ENCODE results near the gene TMEM145. TPM values are rescaled to one million over a fixed set of nuclear protein-coding genes. Genes with fewer than 3 reads are reported as not detected.

The TMEM145 gene
- total RNA-seq, 1 donor from 2014 or later, result 0.36 TPM

DNA sequence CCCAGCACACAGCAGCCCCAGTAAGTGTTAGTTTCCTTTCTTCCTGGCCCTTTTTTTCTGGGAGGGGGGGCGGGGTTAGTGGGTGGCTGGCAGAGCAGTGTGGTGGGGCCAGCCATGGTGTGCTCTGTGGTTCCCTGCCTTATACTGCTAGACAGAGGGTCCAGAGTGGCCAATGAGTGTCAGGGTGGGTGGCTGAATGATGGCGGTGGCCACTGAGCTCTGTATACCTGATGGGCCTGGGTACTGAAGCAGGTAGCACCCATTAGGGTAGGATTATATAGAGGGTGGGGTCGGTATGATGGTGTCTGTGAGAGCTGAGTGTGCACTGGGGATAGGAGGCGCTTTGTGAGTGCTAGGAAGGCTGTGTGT lies 30.3 kb upstream of the TMEM145 start:
- Histone ChIP-seq H3K36me3 (peaks cover 11% of the 10 kb centered on the region), H3K27ac (replicated peaks) (peak overlapping the region; percentile 98), H3K27me3 (ENCODE audit: low read depth) (no peaks in the 10 kb centered on the region), H3K4me1 (peaks cover 84% of the 10 kb centered on the region), H3K4me3 (peak overlapping the region; percentile 74), H3K9me3 (replicated peaks) (no peaks in the 10 kb centered on the region)
- intact Hi-C loops (cut with micrococcal nuclease), result loop anchor here (5.0 kb wide), 1 partner anchor 41 kb away; the partner anchor contains the start of gene GSK3A
- DNase-seq, result no peak
- TF ChIP-seq, protein P1, sequence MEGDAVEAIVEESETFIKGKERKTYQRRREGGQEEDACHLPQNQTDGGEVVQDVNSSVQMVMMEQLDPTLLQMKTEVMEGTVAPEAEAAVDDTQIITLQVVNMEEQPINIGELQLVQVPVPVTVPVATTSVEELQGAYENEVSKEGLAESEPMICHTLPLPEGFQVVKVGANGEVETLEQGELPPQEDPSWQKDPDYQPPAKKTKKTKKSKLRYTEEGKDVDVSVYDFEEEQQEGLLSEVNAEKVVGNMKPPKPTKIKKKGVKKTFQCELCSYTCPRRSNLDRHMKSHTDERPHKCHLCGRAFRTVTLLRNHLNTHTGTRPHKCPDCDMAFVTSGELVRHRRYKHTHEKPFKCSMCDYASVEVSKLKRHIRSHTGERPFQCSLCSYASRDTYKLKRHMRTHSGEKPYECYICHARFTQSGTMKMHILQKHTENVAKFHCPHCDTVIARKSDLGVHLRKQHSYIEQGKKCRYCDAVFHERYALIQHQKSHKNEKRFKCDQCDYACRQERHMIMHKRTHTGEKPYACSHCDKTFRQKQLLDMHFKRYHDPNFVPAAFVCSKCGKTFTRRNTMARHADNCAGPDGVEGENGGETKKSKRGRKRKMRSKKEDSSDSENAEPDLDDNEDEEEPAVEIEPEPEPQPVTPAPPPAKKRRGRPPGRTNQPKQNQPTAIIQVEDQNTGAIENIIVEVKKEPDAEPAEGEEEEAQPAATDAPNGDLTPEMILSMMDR (IDR thresholded peaks at IDR 0.05; ENCODE audit: borderline replicate concordance), result no peak

DNA sequence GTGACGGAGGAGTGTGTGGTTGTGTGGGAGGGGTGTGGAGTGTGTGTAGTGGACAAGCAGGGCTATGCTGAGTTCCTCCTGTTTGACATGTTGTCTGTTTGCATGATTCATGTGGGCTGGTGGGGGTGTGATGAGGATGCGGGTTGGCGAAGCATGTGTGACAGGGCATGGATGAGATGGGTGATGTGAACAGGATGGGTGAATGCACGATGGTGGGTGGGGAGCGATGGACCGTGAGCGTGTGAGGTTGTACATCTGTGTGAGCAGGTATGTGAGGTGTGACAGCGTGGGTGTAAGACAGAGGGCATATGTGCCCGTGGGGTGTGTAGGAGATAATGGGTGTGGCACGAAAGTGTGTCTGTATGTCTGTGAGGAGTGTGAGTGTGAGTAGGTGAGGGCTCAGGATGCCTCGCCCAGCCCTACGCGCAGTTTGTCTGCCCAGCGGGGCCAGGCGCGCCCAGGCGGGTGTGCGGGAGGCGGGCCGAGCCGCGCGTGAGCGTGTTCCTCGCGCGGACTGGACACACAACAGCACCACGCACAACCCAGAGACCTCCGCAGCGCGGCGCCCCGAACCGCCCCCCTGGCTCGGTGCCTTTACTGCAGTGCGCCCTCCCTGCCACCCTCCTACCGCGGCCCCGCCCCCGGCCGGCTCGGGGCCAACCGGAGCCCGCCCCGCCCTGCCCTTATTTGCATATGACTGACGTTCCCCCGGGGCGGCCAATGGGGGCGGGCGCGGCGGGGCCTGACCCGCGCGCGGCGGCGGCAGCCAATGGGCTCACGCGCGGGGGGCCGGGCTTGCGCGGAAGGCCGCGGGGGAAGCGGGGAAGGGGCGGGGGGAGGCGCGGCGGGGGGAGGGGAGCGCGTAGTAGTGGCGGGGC lies 29.7 kb upstream of the TMEM145 start:
- TF ChIP-seq, protein P1 (IDR thresholded peaks at IDR 0.05; ENCODE audit: borderline replicate concordance), result no peak
- DNase-seq, result peak; percentile 98
- H3K4me1 ChIP-seq, result peaks cover 78% of the 10 kb centered on the region
- intact Hi-C loops (cut with micrococcal nuclease), result loop anchor here (5.0 kb wide), 1 partner anchor 41 kb away; the partner anchor contains the start of gene GSK3A
- peaks cover 17% of the 10 kb centered on the region for H3K36me3 ChIP-seq
- peak overlapping the region; percentile 98 for H3K27ac ChIP-seq (replicated peaks)
- H3K27me3 ChIP-seq (ENCODE audit: low read depth), result no peaks in the 10 kb centered on the region
- H3K9me3 ChIP-seq (replicated peaks), result no peaks in the 10 kb centered on the region
- H3K4me3 ChIP-seq, result peak overlapping the region; percentile 74

DNA sequence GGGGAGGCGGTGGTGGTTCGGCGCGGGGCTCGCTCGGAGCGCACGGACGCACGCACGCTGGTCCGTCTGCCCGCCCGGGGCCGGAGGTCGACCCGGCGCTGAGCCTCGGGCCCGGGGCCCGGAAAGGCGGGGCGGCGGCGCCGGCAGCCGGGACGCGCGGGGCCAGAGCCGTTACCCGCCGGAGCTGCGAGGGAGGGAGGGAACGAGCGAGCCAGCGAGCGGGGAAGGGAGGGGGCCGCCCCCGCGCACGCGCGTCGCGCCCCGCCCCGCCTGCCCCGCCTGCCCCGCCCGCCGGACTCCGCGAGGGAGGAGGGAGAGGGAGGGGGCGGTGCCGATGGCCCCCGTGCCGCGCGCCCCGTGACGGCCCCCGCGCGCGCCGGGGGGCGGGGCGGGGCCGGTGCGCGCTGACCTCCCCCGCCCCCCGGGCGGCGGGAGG lies 29.0 kb upstream of the TMEM145 start:
- H3K27me3 ChIP-seq (ENCODE audit: low read depth), result no peaks in the 10 kb centered on the region
- peak overlapping the region; percentile 74 for H3K4me3 ChIP-seq
- intact Hi-C loops (cut with micrococcal nuclease), result loop anchor here (5.0 kb wide), 1 partner anchor 42 kb away; the partner anchor contains the start of gene GSK3A
- H3K36me3 ChIP-seq, result peaks cover 24% of the 10 kb centered on the region
- peak overlapping the region; percentile 98 for H3K27ac ChIP-seq (replicated peaks)
- no peaks in the 10 kb centered on the region for H3K9me3 ChIP-seq (replicated peaks)
- TF ChIP-seq, protein P1 (IDR thresholded peaks at IDR 0.05; ENCODE audit: borderline replicate concordance), result no peak
- peaks cover 71% of the 10 kb centered on the region for H3K4me1 ChIP-seq
- DNase-seq, result peak; percentile 84

DNA sequence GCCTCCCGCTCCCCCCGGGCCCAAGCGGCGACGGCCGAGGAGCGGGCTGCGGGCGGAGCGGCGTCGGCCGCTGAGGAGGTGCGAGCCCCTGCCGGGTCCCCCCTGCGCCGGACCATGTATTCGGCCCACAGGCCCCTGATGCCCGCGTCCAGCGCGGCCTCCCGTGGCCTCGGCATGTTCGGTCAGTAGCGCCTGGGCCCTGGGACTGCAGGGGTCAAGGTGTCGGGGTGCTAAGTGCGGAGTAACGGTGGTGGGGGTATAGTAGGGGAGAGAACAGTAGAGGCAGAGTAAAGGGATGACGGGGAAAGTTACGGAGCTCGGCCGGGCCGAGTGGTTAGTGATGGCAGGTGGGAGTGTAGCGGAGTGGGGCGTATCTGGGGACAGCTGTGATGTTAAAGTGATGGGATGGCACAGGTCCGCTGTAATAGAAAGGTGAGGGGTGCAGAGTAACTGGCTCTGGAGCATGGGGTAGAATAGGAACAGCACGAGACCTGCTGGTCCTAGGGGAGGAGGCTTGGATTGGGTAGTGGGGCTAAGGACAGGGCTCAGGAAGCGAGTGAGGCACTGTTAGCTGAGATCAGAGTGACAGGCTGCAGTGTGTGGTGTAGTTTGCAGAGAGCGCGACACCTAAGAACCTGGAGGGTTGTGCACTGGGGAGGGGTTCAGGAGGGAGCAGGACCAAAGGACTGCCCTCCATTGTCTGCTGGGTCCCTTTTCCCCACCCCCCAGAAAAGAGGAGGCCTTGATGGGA lies 28.3 kb upstream of the TMEM145 start:
- peaks cover 64% of the 10 kb centered on the region for H3K4me1 ChIP-seq
- H3K27ac ChIP-seq (replicated peaks), result peak overlapping the region; percentile 98
- H3K4me3 ChIP-seq, result peak overlapping the region; percentile 74
- H3K9me3 ChIP-seq (replicated peaks), result no peaks in the 10 kb centered on the region
- H3K27me3 ChIP-seq (ENCODE audit: low read depth), result no peaks in the 10 kb centered on the region
- peaks cover 31% of the 10 kb centered on the region for H3K36me3 ChIP-seq
- TF ChIP-seq, protein P1 (IDR thresholded peaks at IDR 0.05; ENCODE audit: borderline replicate concordance), result no peak
- no peak for DNase-seq
- intact Hi-C loops (cut with micrococcal nuclease), result loop anchor here (5.0 kb wide), 2 partner anchors 32 to 42 kb away; partner anchors contain the start of gene GSK3A

DNA sequence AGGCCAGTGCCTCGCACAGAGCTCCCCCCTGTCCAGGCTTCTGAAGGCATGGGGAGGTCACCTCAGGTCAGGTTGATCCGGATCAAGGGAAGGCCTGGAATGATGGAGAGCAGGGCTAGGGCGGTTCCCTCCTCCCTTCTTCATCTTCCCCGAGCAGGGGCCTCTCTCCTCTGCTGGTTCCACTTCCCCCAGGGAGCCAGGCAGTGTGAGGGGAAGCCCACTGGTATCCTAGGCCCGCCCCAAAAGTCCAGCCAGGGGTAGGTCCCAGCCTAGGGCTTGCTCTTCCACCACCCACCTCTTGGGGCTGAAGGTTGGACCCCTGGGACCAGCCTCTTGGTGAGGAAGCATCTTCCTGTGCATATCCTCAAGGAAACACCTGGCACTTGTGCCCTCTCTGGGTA lies 27.6 kb upstream of the TMEM145 start:
- Histone ChIP-seq H3K9me3 (replicated peaks) (no peaks in the 10 kb centered on the region), H3K27me3 (ENCODE audit: low read depth) (no peaks in the 10 kb centered on the region), H3K36me3 (peaks cover 39% of the 10 kb centered on the region), H3K27ac (replicated peaks) (peak overlapping the region; percentile 98), H3K4me3 (peak overlapping the region; percentile 74), H3K4me1 (peaks cover 57% of the 10 kb centered on the region)
- TF ChIP-seq, protein P1 (IDR thresholded peaks at IDR 0.05; ENCODE audit: borderline replicate concordance), result no peak
- DNase-seq, result no peak
- intact Hi-C loops (cut with micrococcal nuclease), result loop anchor here (5.0 kb wide), 1 partner anchor 33 kb away; no protein-coding TSS in a partner anchor

Data from left ventricle myocardium inferior (tissue), 1 donor.